Stimulated activated naive CD8-positive, alpha-beta T cell treated with anti-CD3 and anti-CD28 coated beads, Interleukin-15, Interleukin-2, amounts not matched to agents 100 ng/mL and 50 ng/mL, for 24 hours (primary cell): ENCODE results near the gene ZNF300.
"Not testable (repeated sequence)": the region's sequence is repeated elsewhere in the genome, so short reads cannot be mapped to it uniquely, and the experiment has no call there.

Experiments
- H3K27ac Mint-ChIP-seq: one replicate; pipeline ENCODE4 v1.8.0; 2021; ENCODE audit warnings: mild to moderate bottlenecking, mixed read lengths
- H3K27me3 Mint-ChIP-seq: one replicate; pipeline ENCODE4 v1.8.0; 2021; ENCODE audit warnings: mixed read lengths
- H3K36me3 Mint-ChIP-seq: one replicate; pipeline ENCODE4 v1.8.0; 2021; ENCODE audit warnings: low read depth, mixed read lengths
- H3K4me1 Mint-ChIP-seq: one replicate; pipeline ENCODE4 v1.8.0; 2021; ENCODE audit warnings: low read depth, mixed read lengths
- H3K4me3 Mint-ChIP-seq: one replicate; pipeline ENCODE4 v1.8.0; 2021; ENCODE audit warnings: mild to moderate bottlenecking, mixed read lengths
- H3K9me3 Mint-ChIP-seq: one replicate; pipeline ENCODE4 v1.8.0; 2021; ENCODE audit warnings: mixed read lengths

The ZNF300 gene

GRCh38 chr5:150856700-150857099 is 48.1 kb downstream of the ZNF300 start:
- not testable (repeated sequence) for H3K27ac Mint-ChIP-seq, H3K36me3 Mint-ChIP-seq, H3K27me3 Mint-ChIP-seq, H3K4me3 Mint-ChIP-seq, H3K9me3 Mint-ChIP-seq, H3K4me1 Mint-ChIP-seq

DNA sequence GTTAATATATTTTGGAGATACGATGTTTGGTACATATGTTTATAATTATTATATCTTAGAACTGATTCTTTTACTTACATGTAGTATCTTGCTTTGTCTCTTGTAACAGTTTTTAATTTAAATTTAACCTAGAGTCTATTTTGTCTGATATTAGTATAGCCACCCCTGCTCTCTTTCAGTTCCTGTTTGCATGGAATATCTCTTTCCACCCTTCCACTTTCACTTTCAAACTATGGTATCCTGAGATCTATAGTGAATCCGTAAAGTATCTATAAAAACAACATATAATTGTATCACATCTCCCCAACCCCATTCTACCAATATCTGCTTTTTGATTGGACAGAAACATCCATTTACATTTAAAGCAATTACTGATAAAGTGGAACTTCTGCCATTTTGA is 51.2 kb downstream of the ZNF300 start:
- Mint-ChIP-seq H3K4me1 (peaks cover 7% of the 10 kb centered on the region), H3K9me3 (no peaks in the 10 kb centered on the region), H3K27ac (peak overlapping the region; percentile 22), H3K4me3 (no peak overlapping the region), H3K27me3 (no peaks in the 10 kb centered on the region), H3K36me3 (peaks cover 4% of the 10 kb centered on the region)

DNA sequence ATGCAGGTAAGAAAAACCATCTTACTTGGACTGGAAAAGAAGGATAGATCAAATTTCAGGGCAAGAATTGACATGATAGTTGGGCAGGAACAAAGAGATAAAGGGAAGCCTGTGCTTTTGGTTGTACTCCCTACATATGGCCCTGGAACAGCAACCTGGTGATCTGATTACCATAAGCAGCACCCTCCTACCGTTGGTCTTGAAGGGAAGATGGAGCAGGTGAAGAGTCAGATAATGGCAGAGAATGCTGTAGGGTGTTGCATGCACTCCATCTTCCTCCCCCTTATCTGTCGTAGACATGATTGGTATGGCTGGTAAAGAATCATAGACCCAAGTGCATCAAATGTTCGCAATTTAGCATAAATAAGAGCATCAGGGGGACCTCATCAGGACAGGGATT is 53.7 kb downstream of the ZNF300 start:
- peaks cover 4% of the 10 kb centered on the region for H3K36me3 Mint-ChIP-seq
- no peak overlapping the region for H3K27ac Mint-ChIP-seq
- no peaks in the 10 kb centered on the region for H3K9me3 Mint-ChIP-seq
- peaks cover 22% of the 10 kb centered on the region for H3K4me1 Mint-ChIP-seq
- no peak overlapping the region for H3K4me3 Mint-ChIP-seq
- H3K27me3 Mint-ChIP-seq = no peaks in the 10 kb centered on the region

DNA sequence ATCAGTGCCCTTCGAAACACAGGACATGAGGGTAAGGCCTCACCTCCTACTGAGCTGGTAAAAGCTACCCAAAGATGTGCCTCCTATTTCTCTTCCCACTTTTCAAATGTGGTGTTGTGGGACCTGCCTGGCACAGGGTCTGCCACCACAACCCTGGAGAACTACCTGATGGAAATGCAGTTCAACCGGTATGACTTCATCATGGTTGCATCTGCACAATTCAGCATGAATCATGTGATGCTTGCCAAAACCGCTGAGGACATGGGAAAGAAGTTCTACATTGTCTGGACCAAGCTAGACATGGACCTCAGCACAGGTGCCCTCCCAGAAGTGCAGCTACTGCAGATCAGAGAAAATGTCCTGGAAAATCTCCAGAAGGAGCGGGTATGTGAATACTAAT is 56.5 kb downstream of the ZNF300 start:
- no peak overlapping the region for H3K4me3 Mint-ChIP-seq
- no peaks in the 10 kb centered on the region for H3K27me3 Mint-ChIP-seq
- peaks cover 19% of the 10 kb centered on the region for H3K4me1 Mint-ChIP-seq
- no peaks in the 10 kb centered on the region for H3K36me3 Mint-ChIP-seq
- no peak overlapping the region for H3K27ac Mint-ChIP-seq
- no peaks in the 10 kb centered on the region for H3K9me3 Mint-ChIP-seq

GRCh38 chr5:150847334-150847695 is 57.5 kb downstream of the ZNF300 start:
- H3K4me3 Mint-ChIP-seq = peak overlapping the region; percentile 81
- H3K27me3 Mint-ChIP-seq = no peaks in the 10 kb centered on the region
- no peak overlapping the region for H3K27ac Mint-ChIP-seq
- no peaks in the 10 kb centered on the region for H3K36me3 Mint-ChIP-seq
- H3K9me3 Mint-ChIP-seq = no peaks in the 10 kb centered on the region
- peaks cover 19% of the 10 kb centered on the region for H3K4me1 Mint-ChIP-seq

DNA sequence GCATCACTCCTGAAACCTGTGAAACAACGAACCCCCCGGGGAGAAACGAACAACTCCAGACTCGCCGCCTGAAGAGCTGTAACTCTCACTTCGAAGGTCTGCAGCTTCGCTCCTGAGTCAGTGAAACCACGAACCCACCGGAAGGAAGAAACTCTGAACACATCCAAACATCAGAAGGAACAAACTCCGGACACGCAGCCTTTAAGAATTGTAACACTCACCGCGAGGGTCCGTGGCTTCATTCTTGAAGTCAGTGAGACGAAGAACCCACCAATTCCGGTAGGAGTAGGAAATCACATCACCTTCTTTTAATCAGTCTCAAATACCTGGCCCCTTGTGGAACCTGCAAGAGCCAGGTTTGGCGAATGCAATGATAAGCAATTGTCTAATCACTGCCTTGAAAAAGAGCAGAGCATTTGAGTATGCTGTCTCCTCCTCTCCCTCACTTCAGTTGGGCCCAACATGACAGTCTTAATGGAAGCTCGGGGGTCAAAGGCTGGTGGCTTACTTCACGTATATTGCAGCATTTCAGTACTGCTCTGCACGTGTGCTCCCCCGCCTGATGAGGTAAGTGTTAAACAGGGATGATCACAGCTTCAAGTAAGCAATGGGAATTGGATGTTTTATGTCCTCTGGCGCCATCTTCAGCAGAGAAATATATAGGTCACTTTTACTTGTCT is 58.0 kb downstream of the ZNF300 start:
- Mint-ChIP-seq H3K27me3 (no peaks in the 10 kb centered on the region), H3K4me1 (peaks cover 19% of the 10 kb centered on the region), H3K9me3 (no peaks in the 10 kb centered on the region), H3K36me3 (no peaks in the 10 kb centered on the region), H3K27ac (peak overlapping the region; percentile 83), H3K4me3 (peak overlapping the region; percentile 81)

- not testable (repeated sequence) for H3K9me3 Mint-ChIP-seq, H3K27me3 Mint-ChIP-seq, H3K36me3 Mint-ChIP-seq
- Mint-ChIP-seq H3K27ac (peak within 1 kb of the TSS; percentile 83), H3K4me1 (peaks cover 19% of the 10 kb centered on the region), H3K4me3 (peak within 1 kb of the TSS; percentile 81)
Measured at GRCh38 chr5:150846308-150846653, 58.5 kb downstream of the ZNF300 start, which contains the start of gene IRGM. Gene IRGM (plus strand): TSS chr5:150846521. CDS start chr5:150848124, 1,603 bp downstream.

DNA sequence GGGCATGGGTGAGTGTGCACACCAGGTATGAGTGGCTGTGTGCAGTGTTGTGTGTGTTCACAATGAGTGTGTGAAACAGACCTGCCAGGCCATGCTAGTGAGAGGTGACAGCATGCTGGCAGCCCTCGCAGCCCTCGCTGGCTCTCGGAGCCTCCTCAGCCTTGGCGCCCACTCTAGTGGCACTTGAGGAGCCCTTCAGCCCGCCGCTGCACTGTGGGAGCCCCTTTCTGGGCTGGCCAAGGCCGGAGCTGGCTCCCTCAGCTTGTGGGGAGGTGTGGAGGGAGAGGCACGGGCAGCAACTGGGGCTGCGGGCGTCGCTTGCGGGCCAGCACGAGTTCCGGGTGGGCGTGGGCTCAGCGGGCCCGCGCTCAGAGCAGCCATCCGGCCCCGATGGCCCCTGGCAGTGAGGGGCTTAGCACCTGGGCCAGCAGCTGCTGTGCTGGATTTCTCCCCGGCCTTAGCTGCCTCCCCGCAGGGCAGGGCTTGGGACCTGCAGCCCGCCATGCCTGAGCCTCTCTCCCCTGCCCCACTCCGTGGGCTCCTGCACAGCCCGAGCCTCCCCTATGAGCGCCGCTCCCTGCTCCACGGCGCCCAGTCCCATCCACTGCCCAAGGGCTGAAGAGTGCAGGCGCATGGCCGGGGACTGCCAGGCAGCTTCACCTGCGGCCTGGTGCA is 59.5 kb downstream of the ZNF300 start:
- not testable (repeated sequence) for H3K9me3 Mint-ChIP-seq, H3K27me3 Mint-ChIP-seq, H3K27ac Mint-ChIP-seq, H3K4me3 Mint-ChIP-seq, H3K36me3 Mint-ChIP-seq
- H3K4me1 Mint-ChIP-seq = peaks cover 19% of the 10 kb centered on the region
